Limb (tissue), 2 donors: Measurements from ENCODE around the gene AKAP12.

ENCODE experiments used
- DNase-seq, 2 donors: peaks; one replicate each; pipeline ENCODE4 v3.0.0-alpha.2; 2016; ENCODE audit errors: extremely low spot score in 2 of 2

AKAP12 gene, protein sequence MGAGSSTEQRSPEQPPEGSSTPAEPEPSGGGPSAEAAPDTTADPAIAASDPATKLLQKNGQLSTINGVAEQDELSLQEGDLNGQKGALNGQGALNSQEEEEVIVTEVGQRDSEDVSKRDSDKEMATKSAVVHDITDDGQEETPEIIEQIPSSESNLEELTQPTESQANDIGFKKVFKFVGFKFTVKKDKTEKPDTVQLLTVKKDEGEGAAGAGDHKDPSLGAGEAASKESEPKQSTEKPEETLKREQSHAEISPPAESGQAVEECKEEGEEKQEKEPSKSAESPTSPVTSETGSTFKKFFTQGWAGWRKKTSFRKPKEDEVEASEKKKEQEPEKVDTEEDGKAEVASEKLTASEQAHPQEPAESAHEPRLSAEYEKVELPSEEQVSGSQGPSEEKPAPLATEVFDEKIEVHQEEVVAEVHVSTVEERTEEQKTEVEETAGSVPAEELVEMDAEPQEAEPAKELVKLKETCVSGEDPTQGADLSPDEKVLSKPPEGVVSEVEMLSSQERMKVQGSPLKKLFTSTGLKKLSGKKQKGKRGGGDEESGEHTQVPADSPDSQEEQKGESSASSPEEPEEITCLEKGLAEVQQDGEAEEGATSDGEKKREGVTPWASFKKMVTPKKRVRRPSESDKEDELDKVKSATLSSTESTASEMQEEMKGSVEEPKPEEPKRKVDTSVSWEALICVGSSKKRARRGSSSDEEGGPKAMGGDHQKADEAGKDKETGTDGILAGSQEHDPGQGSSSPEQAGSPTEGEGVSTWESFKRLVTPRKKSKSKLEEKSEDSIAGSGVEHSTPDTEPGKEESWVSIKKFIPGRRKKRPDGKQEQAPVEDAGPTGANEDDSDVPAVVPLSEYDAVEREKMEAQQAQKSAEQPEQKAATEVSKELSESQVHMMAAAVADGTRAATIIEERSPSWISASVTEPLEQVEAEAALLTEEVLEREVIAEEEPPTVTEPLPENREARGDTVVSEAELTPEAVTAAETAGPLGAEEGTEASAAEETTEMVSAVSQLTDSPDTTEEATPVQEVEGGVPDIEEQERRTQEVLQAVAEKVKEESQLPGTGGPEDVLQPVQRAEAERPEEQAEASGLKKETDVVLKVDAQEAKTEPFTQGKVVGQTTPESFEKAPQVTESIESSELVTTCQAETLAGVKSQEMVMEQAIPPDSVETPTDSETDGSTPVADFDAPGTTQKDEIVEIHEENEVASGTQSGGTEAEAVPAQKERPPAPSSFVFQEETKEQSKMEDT (N-terminal part only)

DNA sequence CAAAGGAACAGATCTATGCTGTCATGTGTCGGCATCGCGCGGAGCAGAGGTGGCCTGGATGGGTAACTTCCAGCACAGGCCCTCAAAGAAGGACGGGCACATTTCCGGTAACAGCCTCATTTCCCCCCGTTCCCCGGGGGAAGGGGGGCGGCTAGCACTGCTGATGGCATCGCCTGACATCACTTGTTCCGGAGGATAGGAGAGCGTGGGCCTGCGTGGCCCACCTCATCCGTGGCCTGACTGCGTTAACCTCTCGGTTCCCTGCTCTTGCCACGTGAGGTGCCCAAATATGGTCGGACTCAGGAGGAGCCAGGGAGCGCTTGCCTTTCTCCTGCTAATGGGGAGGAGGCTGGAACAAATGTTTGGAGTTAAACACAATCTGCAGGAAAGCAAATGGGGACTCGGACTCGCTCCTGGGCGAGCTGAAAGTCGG lies at the start of gene AKAP12:
Gene AKAP12, plus strand, starts transcription at position 365 of the 433 bp plus-strand sequence. CDS start 596 bp downstream, outside the sequence.
- DNase-seq: peak; percentile 29 to 73

DNA sequence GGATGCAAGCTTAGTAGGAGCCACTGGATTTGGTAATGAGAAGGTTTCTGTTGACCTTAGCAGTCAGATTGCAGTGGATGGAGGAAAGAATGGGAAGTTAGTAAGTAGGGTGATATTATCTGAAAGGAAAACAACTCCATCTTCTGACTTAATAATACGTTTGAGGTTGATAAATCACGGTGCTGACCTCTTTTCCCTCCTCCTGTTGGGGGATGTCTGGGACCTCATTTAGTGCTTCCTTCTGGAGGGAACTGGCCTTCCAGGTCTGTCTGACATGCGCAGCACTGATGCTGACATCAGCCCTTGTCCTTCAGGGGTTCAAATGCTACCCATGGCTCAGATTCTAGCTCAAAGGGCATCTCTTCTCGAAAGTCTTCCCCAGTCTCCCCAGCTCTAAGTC lies 48.2 kb upstream of the AKAP12 start:
- no peak for DNase-seq

DNA sequence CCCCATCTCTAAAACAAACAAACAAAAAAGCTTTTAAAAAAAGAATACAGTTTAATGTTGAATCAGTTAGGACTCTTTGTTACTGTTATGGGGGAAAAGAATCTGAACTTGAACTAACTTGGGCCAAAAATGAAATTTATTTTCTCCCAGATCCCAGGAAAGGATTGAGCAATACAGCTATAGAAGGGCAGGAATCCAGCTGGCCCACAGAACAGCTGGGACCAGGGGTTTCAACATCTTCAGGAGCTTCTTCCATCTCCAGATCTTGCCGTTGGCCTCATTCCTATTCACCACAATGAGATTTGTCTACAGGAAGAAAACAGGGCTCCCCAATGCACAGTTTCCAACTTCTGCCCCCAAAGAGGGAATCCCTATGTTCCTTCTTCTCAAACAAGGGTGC lies 43.2 kb upstream of the AKAP12 start:
- peak in 1 of 2 donors; percentile 54 for DNase-seq

DNA sequence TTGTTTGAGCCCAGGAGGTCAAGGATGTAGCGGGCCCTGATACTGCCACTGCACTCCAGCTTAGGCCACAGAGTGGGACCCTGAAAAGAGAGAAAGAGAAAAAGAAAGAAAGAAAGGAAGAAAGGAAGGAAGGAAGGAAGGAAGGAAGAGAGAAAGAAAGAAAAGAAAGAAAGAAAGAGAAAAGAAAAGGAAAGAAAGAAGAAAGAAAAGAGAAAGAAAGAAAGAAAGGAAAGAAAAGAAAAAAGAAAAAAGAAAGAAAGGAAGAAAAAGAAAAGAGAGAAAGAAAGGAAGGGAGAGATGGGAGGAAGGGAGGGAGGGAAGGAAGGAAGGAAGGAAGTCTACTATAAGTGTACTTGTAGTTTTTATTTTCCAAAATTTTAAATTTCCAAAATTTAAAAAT lies 42.2 kb upstream of the AKAP12 start:
- no peak for DNase-seq

DNA sequence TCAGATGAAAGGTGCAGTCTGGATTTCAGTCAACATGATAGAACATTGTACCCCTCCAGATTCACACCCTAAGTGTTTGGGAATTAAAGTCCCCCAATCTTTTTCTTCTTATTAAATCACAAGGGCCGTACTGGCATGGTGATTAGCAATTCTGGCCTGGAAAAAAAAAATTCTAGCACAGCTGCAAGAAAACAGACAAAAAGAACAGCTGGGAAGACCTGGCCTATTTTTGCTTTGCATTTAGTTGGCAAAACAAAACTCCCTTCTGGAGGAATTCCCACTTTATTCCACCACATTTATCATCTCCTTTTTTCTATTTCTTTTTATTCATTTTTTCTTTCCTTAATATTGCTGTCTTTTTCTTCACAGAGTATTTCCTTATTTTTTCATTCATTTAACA lies 39.8 kb upstream of the AKAP12 start:
- peak in 1 of 2 donors; percentile 42 for DNase-seq

DNA sequence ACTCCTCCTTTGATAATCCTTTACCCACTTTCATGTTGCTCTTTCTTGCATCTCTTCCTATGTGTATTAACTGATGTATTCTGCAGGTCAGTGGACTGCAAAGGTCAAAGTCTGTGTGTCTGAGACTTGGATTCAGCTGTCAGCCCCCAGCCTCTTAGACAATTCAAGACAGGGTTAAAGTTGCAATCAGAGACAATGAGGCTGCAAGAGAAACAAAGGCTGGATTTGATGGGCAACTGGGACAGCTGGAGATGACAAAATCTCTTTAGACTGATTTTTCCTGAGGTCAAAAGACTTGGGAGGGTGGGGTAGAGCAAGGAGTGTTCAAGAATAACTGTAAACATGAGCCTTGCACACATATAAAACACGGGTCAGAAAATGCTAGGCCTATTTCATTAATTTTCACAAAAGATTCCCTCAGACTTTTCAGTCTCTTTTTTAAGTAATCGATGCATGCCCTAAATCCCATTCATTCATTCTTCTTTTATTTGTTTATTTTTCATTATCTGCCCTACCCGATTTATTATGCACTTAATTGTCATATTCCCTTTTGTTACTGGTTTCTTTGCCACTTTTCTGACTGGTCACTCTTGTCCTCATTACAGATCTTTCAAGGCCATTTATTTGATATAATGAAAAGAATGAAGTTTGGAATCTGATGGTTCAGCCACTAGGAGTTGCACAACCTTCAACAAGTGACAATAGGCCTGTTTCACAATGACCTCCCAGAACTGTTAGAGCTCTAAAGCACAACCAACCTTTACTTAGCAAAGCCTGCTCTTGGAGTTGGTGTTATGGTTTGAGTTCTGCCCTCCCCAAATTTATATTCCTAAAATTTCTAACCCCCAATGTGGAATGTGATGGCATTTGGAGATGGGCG lies 33.8 kb upstream of the AKAP12 start:
- DNase-seq: no peak

DNA sequence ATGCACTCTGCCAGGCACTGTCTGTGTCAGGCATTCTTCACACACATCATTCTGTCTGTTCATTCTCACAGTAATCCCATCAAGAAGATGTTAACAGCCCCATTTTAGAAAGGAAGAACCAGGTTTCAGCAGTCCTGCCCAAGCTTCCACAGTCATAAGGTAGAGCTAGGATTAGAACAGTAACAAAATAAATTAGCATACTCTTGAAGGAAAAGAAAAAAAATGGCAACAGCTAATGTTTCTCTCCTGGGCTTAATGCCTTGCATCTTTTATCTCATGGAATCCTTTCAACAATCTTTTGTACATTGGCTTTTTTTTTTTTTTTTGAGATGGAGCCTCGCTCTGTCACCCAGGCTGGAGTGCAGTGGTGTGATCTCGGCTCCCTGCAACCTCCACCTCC lies 32.1 kb upstream of the AKAP12 start:
- no peak for DNase-seq

DNA sequence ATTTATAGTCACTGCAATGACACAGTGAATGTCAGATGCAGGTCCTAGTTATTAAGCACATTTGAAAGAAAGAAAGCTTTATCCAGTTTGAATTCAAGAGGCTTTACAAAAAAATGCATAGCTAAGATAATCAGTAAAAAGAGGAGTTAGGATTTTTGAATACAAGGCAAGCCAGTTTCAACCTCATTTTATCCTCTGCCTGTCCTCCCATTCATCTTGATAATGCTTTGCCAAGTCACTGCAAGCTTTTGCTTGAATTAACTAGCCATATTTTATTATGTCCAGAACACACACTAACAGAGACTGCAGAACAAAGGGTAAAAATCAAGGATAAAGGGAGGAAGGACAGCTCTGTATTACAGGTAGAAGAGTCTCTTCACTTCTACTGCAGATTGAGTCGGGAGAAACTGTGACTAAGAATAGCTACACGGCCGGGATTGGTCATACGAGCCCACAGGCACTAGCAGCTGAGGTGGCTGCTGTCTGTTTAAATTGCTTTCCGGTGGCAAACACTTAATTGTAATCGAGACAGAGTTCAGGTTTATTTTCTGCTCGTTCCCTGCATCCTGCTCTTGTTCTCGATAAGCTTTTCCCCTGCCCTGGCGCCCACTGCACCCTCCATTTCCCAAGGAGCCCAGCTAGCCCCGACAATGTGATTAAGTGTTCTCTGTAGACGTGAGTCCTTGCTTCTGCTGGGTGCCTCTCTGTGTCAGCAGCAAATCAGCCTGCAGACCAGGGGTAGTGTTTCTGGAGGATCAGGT lies 30.5 kb upstream of the AKAP12 start:
- no peak for DNase-seq

DNA sequence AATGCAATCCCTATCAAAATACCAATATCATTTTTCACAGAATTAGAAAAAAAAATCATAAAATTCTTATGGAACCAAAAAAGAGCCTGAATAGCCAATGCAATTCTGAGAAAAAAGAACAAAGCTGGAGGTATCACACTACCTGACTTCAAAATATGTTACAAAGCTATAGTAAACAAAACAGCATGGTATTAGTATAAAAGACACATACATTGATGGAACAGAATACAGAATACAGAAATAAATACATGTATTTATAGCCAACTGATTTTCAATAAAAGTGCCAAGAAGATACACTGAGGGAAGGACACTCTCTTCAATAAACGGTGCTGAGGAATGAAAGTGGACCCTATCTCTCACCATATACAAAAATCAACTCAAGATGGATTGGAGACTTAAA lies 28.7 kb upstream of the AKAP12 start:
- DNase-seq: no peak

DNA sequence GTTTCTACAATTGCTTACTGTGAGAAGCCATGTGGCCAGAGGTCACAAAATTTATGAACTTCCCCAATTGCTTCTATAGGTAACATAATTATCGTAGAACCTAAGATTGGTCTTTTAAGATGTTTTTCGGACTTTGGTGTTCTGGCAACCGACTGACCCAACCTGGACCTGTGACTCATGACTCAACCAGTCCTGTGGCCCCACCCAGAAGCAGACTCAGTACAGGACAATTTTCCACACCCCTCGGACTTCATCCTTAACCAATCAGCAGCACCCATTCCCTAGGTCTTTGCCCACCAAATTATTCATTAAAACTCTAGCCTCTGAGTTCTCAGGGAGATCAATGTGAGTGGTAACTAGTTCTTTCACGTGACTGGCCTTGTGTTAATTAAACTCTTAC lies 26.4 kb upstream of the AKAP12 start:
- no peak for DNase-seq

DNA sequence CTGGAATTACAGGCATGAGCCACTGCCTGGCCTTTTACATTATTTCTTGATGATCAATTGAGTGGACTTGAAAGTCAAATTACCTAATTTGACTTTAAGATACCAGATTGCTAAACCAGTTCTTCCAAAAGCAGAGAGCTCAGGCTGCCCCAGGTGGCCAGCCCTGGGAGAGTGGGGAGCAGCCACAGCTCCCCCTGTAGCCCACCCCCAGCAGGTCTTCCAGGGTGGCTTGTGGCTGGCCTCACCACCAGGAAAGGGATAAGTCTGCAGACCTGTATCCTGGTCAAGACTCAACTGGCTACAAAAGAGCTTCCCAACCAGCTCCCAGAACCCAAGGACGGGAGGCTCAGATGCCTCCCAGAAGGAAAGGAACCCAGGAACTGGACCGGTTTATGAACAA lies 23.8 kb upstream of the AKAP12 start:
- no peak for DNase-seq

DNA sequence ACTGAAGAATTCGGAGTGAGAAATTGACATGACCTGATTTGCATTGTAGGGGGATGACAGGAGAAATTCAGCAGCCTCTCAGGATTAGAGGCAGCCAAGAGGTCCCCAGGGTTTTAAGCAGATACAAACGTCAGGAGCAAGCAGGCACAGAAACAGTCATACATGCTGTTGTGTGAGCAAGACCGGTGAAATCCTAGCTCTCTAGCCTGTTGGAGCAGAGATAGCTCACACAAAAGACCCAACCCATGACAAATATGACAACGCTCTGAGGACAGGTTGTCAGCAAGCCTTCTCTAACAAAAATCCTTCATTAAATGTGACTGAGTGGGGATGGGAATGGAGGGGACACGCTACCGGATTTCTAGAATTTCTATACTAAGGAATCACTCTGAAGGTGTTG lies 23.0 kb upstream of the AKAP12 start:
- no peak for DNase-seq

DNA sequence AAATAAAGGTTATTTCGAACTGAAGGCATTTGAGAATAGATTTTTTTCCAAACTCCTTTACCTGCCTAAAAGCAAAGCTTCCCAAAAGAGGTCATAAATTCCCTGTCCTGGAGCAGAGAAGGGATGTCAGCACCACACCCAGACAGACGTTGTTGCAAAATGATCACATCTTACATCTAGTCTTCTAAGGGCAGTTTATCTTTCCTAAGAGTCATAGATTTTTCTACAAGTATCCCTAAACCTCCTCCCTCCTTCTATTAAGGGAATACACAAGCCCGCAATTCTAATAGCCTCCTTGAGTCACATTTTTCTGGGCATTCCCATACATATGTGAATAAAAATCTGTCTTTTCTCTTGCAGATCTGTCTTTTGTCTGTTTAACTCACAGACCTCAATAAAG lies 20.6 kb upstream of the AKAP12 start:
- DNase-seq: no peak

DNA sequence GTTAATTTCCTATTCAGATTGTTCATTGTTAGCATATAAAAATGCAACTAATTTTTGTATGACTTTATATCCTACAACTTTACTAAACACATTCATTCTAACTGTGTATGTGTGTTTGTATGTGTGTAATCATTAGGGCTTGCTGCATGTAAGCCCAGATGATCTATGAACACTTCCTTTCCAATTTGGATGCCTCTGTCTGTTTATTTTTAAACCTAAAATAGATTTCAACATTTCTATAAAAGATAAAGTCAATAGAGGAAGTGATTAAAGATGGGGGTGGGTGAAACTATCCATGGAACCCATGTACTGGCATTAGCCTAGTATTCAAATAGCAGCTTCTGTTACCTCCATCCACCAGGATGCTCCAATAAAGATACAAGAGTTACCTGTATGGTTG lies 15.7 kb upstream of the AKAP12 start:
- no peak for DNase-seq

DNA sequence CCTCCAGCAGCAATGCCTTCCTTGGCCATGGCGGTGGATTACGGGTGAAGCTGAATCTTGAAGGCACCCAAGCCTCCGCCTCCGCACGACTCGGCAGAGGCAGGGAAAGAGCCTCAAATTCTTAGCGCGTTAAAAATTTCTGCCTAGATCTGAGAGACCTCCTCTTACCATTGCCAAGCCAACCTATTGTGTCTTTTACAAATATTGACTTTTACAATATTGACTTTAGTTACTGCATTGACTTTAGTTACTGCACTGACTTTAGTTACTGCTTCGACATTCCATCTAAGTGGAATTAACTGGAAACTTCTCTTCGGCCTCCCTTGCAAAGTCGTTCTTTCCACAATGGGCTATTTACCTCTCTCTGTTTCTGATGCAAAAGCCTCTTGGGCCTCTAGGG lies 13.8 kb upstream of the AKAP12 start:
- no peak for DNase-seq

DNA sequence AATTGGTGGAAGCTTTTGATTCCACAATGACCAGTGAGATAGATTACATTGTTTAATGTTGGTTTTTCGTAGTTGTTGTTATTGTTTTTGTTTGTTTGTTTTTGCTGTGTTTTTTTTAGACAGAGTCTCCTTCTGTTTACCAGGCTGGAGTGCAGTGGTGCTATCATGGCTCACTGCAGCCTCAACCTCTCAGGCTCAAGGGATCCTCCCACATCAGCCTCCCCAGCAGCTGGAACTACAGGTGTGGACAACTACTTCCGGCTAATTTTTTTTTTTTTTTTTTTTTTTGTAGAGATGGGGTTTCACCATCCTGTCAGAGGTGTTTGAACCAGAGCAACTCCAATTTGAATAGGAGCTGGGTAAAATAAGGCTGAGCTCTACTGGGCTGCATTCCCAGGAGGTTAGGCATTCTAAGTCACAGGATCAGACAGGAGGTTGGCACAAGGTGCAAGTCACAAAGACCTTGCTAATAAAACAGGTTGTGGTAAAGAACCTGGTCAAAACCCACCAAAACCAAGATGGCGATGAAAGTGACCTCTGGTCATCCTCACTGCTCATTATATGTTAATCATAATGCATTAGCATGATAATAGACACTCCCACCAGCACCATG lies 10.9 kb upstream of the AKAP12 start:
- DNase-seq: no peak

DNA sequence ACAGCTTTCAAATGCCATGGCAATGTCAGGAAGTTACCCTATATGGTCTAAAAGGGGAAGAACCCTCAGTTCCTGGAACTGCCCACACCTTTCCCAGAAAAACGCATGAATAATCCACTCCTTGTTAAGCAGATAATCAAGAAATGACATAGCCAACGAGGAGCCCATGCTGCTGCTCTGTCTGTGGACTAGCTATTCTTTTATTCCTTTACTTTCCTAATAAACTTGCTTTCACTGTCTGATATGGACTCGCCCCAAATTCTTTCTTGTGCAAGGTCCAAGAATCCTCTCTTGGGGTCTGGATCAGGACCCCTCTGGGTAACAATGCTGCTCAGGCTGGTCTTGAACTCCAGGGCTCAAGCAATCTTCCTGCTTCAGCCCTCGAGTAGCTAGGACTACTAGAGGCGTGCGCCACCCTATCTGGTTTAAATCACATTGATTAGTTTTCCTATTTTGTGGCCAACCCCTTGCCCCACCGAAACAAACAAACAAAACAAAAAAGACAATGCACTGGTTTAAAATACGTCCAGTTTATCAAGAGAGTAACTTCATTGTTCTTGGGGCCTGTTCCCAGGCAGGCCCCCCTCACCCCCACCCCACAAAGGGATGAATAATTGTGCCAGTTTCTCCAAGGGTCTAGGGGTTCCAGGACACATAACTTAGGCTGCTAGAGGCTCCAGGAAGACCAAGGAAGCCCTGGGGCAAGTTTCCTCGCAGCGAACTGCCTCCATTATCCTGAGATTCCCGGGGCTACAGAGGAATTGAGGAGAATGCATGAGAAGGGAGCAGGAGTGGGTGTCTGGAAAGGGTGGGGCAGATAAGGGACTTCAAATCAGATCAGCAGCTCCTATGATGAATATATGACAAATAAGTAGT lies 10.1 kb upstream of the AKAP12 start:
- DNase-seq: no peak

DNA sequence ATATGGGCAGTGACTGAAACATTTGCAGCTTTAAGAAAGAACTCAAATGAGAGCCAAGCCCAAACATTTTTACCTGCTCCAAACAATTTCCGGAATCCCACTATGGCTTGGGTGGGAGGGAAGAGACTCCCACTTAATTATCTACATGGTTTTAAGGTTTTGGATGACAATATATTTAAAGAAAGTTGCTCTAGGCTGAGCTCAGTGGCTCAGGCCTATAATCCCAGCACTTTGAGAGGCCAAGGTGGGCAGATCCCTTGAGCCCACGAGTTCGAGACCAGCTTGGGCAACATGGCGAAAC lies 9.5 kb upstream of the AKAP12 start:
- no peak for DNase-seq

DNA sequence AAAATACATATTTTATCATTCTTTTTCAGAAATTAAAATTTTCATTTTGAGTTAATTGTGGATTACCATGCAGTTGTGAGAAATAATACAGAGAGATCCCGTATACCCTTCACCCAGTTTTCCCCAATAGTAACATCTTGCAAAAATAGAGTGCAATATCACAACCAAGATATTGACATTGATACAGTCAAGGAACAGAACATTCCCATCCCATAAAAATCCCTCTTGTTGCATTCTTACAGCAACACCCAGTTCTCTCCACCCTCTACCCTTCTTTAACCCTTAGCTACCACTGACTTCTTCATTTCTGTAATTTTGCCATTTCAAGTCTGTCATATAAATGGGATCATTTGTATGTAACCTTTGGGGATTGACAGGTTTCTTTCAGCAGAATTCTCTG lies 6.9 kb upstream of the AKAP12 start:
- no peak for DNase-seq
